Gastrocnemius medialis (tissue), 4 donors: Measurements from ENCODE around the gene KLHDC7A.

Source experiments
- POLR2A ChIP-seq, 2 donors: fragments of 450-650 bp; IDR thresholded peaks; one replicate each; pipeline ENCODE4 v1.6.1; 2017; ENCODE audit warnings: antibody characterized with exemption in 2 of 2, mild to moderate bottlenecking in 2 of 2, moderate library complexity in 2 of 2
- TF ChIP-seq, protein P1 (sequence below), 5 experiments: fragments of 450-650 bp in 3 of 5; fragments of 200-600 bp in 2 of 5; sonication (generic) in 2 of 5; IDR thresholded peaks in 4 of 5; conservative IDR thresholded peaks in 1 of 5; 1 replicate in 4 of 5; 2 replicates in 1 of 5; pipeline ENCODE4 v1.5.1; 2016 to 2019; ENCODE audit warnings: antibody characterized with exemption in 5 of 5, mild to moderate bottlenecking in 3 of 5, moderate library complexity in 3 of 5

DNA sequence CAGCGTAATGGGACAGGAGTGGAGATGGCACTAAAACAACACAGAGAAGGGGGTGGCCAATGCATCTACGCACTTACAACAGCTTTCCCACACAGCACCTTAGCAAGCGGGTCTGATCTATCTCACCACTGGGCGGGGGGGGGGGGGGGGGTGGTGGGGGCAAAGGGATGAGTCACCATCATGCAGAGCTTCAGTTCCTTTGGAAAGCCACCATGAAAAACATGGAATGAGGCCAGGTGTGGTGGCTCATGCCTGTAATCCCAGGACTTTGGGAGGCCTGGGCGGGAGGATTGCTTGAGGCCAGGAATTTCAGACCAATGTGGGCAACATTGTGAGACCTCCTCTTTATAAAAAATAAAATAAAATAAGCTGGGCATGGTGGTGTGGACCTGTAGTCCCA, 47.2 kb downstream of the KLHDC7A start:
- TF ChIP-seq, protein P1, sequence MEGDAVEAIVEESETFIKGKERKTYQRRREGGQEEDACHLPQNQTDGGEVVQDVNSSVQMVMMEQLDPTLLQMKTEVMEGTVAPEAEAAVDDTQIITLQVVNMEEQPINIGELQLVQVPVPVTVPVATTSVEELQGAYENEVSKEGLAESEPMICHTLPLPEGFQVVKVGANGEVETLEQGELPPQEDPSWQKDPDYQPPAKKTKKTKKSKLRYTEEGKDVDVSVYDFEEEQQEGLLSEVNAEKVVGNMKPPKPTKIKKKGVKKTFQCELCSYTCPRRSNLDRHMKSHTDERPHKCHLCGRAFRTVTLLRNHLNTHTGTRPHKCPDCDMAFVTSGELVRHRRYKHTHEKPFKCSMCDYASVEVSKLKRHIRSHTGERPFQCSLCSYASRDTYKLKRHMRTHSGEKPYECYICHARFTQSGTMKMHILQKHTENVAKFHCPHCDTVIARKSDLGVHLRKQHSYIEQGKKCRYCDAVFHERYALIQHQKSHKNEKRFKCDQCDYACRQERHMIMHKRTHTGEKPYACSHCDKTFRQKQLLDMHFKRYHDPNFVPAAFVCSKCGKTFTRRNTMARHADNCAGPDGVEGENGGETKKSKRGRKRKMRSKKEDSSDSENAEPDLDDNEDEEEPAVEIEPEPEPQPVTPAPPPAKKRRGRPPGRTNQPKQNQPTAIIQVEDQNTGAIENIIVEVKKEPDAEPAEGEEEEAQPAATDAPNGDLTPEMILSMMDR (IDR thresholded peaks at IDR 0.05 in 4 of 5, conservative IDR thresholded peaks at IDR 0.05 in 1 of 5) = no peak
- no peak for TF ChIP-seq POLR2A (IDR thresholded peaks at IDR 0.05)
